ENCODE data around the gene ABTB2.

The ABTB2 gene

GRCh38 chr11:34305780-34306179, 52.0 kb downstream of the ABTB2 start:
- no peaks in the 10 kb centered on the region for H3K36me3 Mint-ChIP-seq (ENCODE audit: low read depth)
- H3K27ac Mint-ChIP-seq, result no peak overlapping the region
- DNase-seq, result no peak
- no peak overlapping the region for H3K4me3 Mint-ChIP-seq
- no peaks in the 10 kb centered on the region for H3K9me3 Mint-ChIP-seq
- H3K4me1 Mint-ChIP-seq (ENCODE audit: low read depth), result peaks cover 19% of the 10 kb centered on the region
- no peaks in the 10 kb centered on the region for H3K27me3 Mint-ChIP-seq

GRCh38 chr11:34305193-34305592, 52.6 kb downstream of the ABTB2 start:
- H3K4me3 Mint-ChIP-seq, result no peak overlapping the region
- H3K4me1 Mint-ChIP-seq (ENCODE audit: low read depth), result peaks cover 18% of the 10 kb centered on the region
- no peaks in the 10 kb centered on the region for H3K27me3 Mint-ChIP-seq
- no peaks in the 10 kb centered on the region for H3K9me3 Mint-ChIP-seq
- no peak overlapping the region for H3K27ac Mint-ChIP-seq
- no peak for DNase-seq
- no peaks in the 10 kb centered on the region for H3K36me3 Mint-ChIP-seq (ENCODE audit: low read depth)

DNA sequence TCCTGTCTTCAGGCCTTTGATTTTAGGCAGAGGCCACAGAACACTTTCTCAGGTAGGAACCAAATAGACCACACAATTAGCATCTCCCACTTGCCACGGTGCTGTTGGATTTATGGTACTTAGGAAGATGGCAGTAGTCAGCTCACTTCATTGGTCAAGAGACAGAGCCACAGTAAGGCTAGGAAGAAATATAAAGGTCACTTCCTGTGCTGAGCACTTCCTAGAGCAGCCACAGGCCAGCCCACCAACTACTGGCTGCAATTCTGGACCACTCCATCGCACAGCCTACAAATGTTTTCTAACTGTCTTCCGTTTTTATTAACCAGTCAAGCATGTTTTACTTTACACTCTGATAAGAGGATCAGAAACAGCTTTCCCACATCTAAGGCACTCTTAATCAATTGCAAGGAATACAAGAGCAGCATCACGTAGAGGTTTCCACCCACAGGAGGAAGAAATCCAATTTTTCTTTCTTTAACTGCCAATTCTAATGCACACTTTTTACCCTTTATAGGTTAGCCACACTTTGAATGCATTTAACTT, 54.7 kb downstream of the ABTB2 start:
- peaks cover 3% of the 10 kb centered on the region for H3K4me1 Mint-ChIP-seq (ENCODE audit: low read depth)
- H3K9me3 Mint-ChIP-seq, result no peaks in the 10 kb centered on the region
- no peaks in the 10 kb centered on the region for H3K36me3 Mint-ChIP-seq (ENCODE audit: low read depth)
- DNase-seq, result no peak
- no peak overlapping the region for H3K4me3 Mint-ChIP-seq
- H3K27ac Mint-ChIP-seq, result no peak overlapping the region
- no peaks in the 10 kb centered on the region for H3K27me3 Mint-ChIP-seq

GRCh38 chr11:34302046-34302921, 55.5 kb downstream of the ABTB2 start:
- no peaks in the 10 kb centered on the region for H3K36me3 Mint-ChIP-seq (ENCODE audit: low read depth)
- no peaks in the 10 kb centered on the region for H3K27me3 Mint-ChIP-seq
- H3K27ac Mint-ChIP-seq, result no peak overlapping the region
- H3K4me1 Mint-ChIP-seq (ENCODE audit: low read depth), result peaks cover under 1% of the 10 kb centered on the region
- no peak for DNase-seq
- H3K9me3 Mint-ChIP-seq, result no peaks in the 10 kb centered on the region
- no peak overlapping the region for H3K4me3 Mint-ChIP-seq

DNA sequence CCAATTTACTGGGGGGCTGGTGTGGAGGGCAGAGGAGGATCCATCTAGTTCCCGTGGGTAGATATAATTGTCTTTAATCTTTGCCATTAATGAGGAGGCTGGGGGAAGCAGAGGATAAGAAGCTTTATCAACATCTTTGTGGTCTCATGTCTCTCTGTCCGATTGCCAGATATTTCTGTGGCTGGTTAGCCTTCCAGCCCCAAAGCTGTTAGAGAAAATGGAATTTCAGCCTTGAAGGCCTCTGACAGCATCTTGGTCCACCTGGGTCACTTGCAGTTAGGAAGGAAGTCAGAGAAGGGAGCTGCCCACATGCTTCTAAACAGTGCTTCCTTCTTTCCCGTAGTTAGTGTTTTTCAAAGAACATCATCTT, 56.9 kb downstream of the ABTB2 start:
- no peak for DNase-seq
- no peaks in the 10 kb centered on the region for H3K27me3 Mint-ChIP-seq
- no peaks in the 10 kb centered on the region for H3K9me3 Mint-ChIP-seq
- no peaks in the 10 kb centered on the region for H3K36me3 Mint-ChIP-seq (ENCODE audit: low read depth)
- no peaks in the 10 kb centered on the region for H3K4me1 Mint-ChIP-seq (ENCODE audit: low read depth)
- H3K4me3 Mint-ChIP-seq, result no peak overlapping the region
- no peak overlapping the region for H3K27ac Mint-ChIP-seq

GRCh38 chr11:34300026-34300925, 57.5 kb downstream of the ABTB2 start:
- no peaks in the 10 kb centered on the region for H3K36me3 Mint-ChIP-seq (ENCODE audit: low read depth)
- no peak overlapping the region for H3K27ac Mint-ChIP-seq
- no peaks in the 10 kb centered on the region for H3K9me3 Mint-ChIP-seq
- no peaks in the 10 kb centered on the region for H3K4me1 Mint-ChIP-seq (ENCODE audit: low read depth)
- no peaks in the 10 kb centered on the region for H3K27me3 Mint-ChIP-seq
- no peak overlapping the region for H3K4me3 Mint-ChIP-seq
- DNase-seq, result no peak

GRCh38 chr11:34299284-34299972, 58.4 kb downstream of the ABTB2 start:
- no peaks in the 10 kb centered on the region for H3K4me1 Mint-ChIP-seq (ENCODE audit: low read depth)
- no peak overlapping the region for H3K4me3 Mint-ChIP-seq
- no peaks in the 10 kb centered on the region for H3K27me3 Mint-ChIP-seq
- H3K9me3 Mint-ChIP-seq, result no peaks in the 10 kb centered on the region
- H3K36me3 Mint-ChIP-seq (ENCODE audit: low read depth), result no peaks in the 10 kb centered on the region
- no peak for DNase-seq
- H3K27ac Mint-ChIP-seq, result no peak overlapping the region

DNA sequence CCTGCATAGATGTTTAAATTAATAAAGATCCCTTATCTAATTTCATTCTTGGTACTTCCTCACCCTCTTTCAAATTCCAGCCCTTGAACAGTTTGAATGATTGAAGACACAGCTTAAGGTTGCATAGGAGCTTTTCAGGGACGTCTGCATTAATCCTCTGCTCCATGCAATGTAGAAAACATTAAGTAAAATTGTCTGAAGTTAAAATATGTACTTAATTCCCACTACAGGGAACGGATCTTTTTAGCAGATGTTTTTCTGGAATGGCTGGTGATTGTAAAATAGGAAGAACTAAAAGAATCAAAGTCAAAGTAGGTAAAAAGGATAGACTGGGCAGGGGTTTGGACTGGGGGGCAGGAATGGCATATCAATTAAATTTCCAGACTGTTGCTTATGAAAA, 58.9 kb downstream of the ABTB2 start:
- Mint-ChIP-seq H3K4me1 (ENCODE audit: low read depth) (no peaks in the 10 kb centered on the region), H3K27ac (no peak overlapping the region), H3K4me3 (no peak overlapping the region), H3K27me3 (no peaks in the 10 kb centered on the region), H3K36me3 (ENCODE audit: low read depth) (no peaks in the 10 kb centered on the region), H3K9me3 (no peaks in the 10 kb centered on the region)
- no peak for DNase-seq

GRCh38 chr11:34296412-34296811, 61.4 kb downstream of the ABTB2 start:
- H3K36me3 Mint-ChIP-seq (ENCODE audit: low read depth), result no peaks in the 10 kb centered on the region
- no peak for DNase-seq
- no peak overlapping the region for H3K27ac Mint-ChIP-seq
- no peaks in the 10 kb centered on the region for H3K27me3 Mint-ChIP-seq
- H3K4me3 Mint-ChIP-seq, result no peak overlapping the region
- H3K4me1 Mint-ChIP-seq (ENCODE audit: low read depth), result no peaks in the 10 kb centered on the region
- no peaks in the 10 kb centered on the region for H3K9me3 Mint-ChIP-seq

DNA sequence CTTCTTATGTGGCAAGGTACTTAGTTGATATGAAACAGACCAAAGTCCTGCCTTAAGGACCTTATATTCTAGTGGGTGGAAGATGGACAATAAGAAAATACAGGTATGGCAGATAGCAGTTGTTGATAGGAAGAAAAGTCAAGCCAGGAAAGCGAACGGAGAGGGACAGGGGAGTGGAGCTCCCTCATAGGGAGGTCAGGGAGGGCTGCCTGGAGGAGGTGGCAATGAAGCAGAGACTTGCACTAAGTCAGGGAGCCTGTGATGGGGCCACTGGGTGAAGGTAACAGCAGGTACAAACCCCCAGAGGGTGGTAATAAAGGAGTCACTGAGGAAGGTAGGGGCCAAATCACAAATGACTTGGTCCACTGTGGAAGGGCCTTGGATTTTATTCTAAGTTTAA, 65.3 kb downstream of the ABTB2 start:
- Mint-ChIP-seq H3K27ac (no peak overlapping the region), H3K27me3 (no peaks in the 10 kb centered on the region), H3K9me3 (no peaks in the 10 kb centered on the region), H3K36me3 (ENCODE audit: low read depth) (no peaks in the 10 kb centered on the region), H3K4me1 (ENCODE audit: low read depth) (no peaks in the 10 kb centered on the region), H3K4me3 (no peak overlapping the region)
- DNase-seq, result no peak

- Mint-ChIP-seq H3K4me3 (no peak overlapping the region), H3K36me3 (ENCODE audit: low read depth) (no peaks in the 10 kb centered on the region), H3K9me3 (no peaks in the 10 kb centered on the region), H3K27me3 (no peaks in the 10 kb centered on the region), H3K27ac (no peak overlapping the region), H3K4me1 (ENCODE audit: low read depth) (no peaks in the 10 kb centered on the region)
- DNase-seq, result no peak
These were observed 65.7 kb downstream of the ABTB2 start for GRCh38 chr11:34292111-34292510.

GRCh38 chr11:34290926-34291325, 66.9 kb downstream of the ABTB2 start:
- DNase-seq, result no peak
- Mint-ChIP-seq H3K4me3 (no peak overlapping the region), H3K27ac (no peak overlapping the region), H3K4me1 (ENCODE audit: low read depth) (no peaks in the 10 kb centered on the region), H3K27me3 (no peaks in the 10 kb centered on the region), H3K36me3 (ENCODE audit: low read depth) (no peaks in the 10 kb centered on the region), H3K9me3 (no peaks in the 10 kb centered on the region)

- H3K9me3 Mint-ChIP-seq, result no peaks in the 10 kb centered on the region
- no peak for DNase-seq
- no peak overlapping the region for H3K27ac Mint-ChIP-seq
- H3K27me3 Mint-ChIP-seq, result no peaks in the 10 kb centered on the region
- H3K4me3 Mint-ChIP-seq, result no peak overlapping the region
- H3K4me1 Mint-ChIP-seq (ENCODE audit: low read depth), result no peaks in the 10 kb centered on the region
- H3K36me3 Mint-ChIP-seq (ENCODE audit: low read depth), result no peaks in the 10 kb centered on the region
These were observed 69.3 kb downstream of the ABTB2 start for GRCh38 chr11:34288492-34288891.

- Mint-ChIP-seq H3K27me3 (no peaks in the 10 kb centered on the region), H3K9me3 (no peaks in the 10 kb centered on the region), H3K4me1 (ENCODE audit: low read depth) (no peaks in the 10 kb centered on the region), H3K4me3 (no peak overlapping the region), H3K27ac (no peak overlapping the region), H3K36me3 (ENCODE audit: low read depth) (no peaks in the 10 kb centered on the region)
- DNase-seq, result no peak
These were observed 72.9 kb downstream of the ABTB2 start for GRCh38 chr11:34284811-34285481.
